ENCODE measurements around the gene SLC25A21.
"Not testable (repeated sequence)": the region's sequence is repeated elsewhere in the genome, so short reads cannot be mapped to it uniquely, and the experiment has no call there.

The SLC25A21 gene

GRCh38 chr14:36823651-36824050, 348.8 kb downstream of the SLC25A21 start:
- DNase-seq (ENCODE audit: low read depth in 3 of 3), result no peak

GRCh38 chr14:36822685-36823084, 349.7 kb downstream of the SLC25A21 start:
- DNase-seq (ENCODE audit: low read depth in 3 of 3), result no peak

DNA sequence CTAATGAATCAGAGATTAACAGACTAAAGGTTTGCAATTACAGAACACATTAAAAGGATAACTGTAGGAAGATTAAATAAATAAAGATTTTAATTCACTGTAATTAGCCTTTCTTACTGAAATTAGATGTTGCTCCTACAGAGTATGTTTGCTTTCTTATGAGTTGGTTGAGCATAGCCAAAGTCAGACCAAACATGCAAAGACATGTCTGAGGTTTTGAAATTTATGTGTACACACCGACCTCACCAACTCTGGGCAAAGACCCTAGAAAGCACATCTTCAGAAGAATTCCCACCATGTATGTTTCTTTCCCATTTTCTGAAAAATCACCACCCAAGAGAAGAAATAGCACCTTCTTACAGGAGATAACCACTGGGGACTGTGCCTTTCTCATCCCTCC, 351.5 kb downstream of the SLC25A21 start:
- no peak for DNase-seq (ENCODE audit: low read depth in 3 of 3)

GRCh38 chr14:36820111-36820709, 352.2 kb downstream of the SLC25A21 start:
- DNase-seq (ENCODE audit: low read depth in 3 of 3), result no peak

GRCh38 chr14:36818794-36819384, 353.5 kb downstream of the SLC25A21 start:
- no peak for DNase-seq (ENCODE audit: low read depth in 3 of 3)

GRCh38 chr14:36818246-36818645, 354.2 kb downstream of the SLC25A21 start:
- DNase-seq (ENCODE audit: low read depth in 3 of 3), result no peak

DNA sequence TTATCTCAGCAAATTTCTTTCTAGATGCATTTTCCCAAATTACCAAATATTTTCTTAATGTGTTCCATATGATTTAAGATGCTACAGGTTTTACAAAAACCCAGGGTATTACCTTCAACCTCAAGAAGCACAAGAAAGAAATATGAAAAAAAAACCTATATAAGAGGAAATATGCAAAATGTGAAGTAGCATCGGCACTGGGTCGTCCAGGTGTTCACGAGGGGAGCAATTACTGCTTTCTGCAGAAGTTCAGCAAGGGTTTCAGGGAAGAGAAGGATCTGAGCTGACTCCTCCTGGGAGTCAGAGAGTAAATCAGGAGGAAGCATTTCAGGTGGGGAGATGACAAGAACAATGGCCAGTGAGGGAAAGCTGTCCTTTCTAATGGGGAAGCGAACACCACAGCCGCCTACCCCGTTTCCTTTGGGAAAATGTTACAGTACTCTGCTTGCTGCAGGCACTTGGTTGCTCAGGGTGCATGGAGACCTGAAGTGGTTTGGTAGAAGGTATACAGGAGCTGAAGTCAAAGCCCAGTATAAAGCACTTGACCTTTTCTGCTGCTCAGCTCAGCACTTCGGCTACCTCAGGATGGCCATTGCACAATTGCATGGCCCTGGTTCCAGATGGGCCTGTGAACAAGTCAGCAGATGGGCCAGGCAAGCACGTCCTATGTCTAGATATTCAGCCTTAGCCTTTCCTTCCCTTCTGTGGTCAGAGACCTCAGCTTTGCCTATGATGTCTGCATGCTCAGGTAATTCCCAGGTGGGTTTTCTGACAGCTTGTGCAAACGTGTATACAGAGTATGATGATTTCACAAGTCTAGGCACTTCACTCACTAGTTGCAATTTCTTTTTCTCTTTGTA, 355.1 kb downstream of the SLC25A21 start:
- DNase-seq (ENCODE audit: low read depth in 3 of 3), result no peak

GRCh38 chr14:36816481-36816880, 355.9 kb downstream of the SLC25A21 start:
- no peak for DNase-seq (ENCODE audit: low read depth in 3 of 3)

GRCh38 chr14:36814783-36815182, 357.6 kb downstream of the SLC25A21 start:
- DNase-seq (ENCODE audit: low read depth in 3 of 3), result not testable (repeated sequence)

DNA sequence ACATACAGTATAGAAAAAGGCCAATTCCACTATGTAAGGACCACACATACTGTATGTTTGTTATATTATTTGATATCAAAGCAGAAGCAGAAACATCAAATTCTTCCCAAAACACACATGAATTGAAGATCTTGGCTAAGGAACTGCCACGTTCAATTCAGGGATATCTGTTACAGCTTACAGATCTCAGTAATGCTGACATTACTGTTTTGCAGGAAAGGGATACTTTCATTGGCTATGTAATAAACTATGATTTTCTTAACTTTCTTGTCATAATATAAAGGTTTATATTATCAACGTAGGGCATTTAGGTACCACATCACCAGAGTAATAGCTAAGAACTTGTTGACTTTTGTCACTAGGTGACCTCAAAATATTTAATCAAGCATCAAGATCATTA, 362.2 kb downstream of the SLC25A21 start:
- no peak for DNase-seq (ENCODE audit: low read depth in 3 of 3)

GRCh38 chr14:36807727-36808126, 364.7 kb downstream of the SLC25A21 start:
- DNase-seq (ENCODE audit: low read depth in 3 of 3), result no peak

DNA sequence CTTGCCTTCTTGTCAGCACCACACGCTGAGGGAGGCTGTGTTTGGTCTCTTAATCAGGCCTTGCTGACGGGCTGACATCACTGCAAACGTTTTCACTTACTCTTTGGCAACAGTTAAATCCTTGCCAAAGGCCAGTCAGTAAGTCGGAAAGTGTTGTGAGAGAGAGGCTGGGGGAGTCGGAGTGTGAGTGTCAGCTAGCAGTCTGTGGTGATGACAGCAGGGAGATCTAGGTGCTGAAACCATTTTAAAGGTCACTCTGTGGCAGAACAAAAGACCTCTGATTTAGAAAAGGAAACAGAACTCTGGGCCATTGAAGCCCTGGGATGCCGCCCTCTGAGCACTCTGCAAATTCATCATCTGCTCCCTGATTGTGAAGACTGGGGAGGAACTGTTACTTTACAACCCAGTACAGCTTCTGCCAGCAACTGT, 367.3 kb downstream of the SLC25A21 start:
- no peak for DNase-seq (ENCODE audit: low read depth in 3 of 3)

DNA sequence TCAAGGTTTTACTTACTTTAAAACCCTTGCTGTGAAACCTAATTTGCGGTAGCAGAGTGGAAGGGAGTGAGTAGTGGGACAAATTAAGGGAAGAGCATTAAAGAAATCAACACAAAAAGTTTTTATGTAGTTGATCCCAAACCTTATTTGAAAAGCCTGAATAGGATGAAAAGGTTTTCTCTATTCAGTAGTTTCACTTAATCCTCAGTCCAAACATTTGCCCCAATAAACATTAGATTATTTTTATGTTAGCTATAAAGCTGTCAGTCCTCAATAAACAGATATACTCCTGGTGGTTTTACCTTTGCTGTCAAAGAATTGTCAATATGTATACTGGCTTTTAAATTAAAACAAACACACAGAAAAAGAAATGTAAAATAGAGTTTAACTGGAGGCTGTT, 374.8 kb downstream of the SLC25A21 start:
- no peak for DNase-seq (ENCODE audit: low read depth in 3 of 3)

DNA sequence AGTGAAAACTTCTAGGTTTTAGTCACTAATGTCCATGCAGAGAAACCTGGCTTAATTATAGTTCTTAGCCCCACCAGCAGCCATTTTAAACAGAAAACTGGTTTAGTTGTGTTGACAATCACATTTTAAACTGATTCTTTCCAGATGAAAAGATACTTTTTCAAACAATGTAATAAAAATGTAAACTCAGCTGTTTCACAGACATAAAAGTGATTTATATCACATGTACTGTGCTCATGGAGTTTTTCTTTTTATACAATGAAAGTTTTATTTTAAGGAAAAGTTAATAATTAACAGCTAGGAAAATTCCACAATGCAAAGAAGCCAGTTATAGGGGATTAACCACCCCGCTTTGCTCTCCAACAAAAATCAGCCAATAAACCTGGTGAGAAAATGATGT, 381.0 kb downstream of the SLC25A21 start:
- no peak for DNase-seq (ENCODE audit: low read depth in 3 of 3)

DNA sequence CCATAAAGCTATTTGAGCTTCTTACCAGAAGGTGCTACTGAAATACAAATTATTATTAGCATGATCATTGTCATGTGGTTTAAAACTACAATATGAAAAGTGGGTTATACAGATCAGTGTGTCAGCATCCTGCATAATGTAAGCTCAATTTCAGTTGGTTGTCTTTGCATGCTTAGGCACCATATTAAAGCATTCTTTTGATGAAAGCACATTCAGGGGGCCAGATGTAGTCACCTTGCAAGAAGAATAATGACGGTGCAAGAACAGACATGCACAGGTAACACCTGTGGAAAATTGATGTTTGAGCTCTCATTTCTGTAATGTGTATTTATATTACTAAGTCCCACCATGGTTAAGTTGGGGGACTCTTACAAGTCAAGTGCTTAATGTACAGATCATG, 386.9 kb downstream of the SLC25A21 start:
- no peak for DNase-seq (ENCODE audit: low read depth in 3 of 3)

DNA sequence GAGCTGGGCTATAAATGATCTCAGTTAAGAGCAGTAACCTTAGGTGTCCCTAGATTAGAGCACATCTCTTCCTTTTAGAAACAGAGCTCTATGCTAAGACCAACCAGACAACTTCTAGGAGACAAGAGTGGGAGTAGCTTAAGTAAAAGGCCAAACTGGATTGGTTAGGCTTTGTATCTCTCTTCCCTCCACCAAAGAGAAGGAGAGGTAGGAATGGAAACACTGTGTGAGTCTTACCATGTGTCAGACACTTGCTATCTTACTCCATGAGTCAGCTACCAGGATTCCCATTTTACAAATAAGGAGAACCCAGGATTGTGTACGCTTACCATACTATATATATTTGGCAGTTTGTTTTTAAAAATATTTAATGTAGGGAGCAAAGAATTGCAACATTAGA, 387.9 kb downstream of the SLC25A21 start:
- no peak for DNase-seq (ENCODE audit: low read depth in 3 of 3)

DNA sequence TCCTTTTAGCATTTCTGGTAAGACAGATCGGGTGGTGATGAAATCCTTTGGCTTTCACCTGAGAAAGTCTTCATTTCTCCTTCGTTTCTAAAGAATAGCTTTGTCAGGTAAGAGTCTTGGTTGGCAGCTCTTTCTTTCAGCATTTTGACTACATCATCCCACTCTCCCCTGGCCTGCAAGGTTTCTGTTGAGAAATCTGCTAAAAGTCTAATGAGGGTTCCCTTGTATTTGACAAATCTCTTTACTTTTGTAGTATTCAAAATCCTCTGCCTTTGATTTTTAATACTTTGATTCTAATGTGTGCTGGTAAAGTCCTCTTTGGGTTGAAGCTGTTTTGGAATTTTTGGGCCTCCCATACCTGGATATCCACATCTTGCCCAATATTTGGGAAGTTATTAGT, 390.5 kb downstream of the SLC25A21 start:
- no peak for DNase-seq (ENCODE audit: low read depth in 3 of 3)

DNA sequence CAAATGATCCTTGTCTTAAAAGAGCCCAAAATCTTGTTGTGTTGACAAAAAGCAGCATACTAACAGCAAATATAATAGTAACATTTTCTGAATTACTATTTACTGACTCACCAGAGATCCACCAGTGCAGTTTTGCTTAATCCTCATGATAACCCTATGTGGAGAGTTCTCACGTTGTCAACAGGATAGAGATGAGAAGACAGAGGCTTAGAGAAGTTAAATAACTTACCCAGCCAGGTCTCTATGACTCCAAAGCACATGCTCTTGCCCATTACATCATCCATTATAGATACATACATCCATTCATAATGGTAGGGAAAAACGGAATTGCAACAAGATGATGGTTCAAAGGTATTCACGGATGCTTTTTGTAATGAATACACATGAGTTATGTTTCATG, 398.8 kb downstream of the SLC25A21 start:
- DNase-seq (ENCODE audit: low read depth in 3 of 3), result no peak

GRCh38 chr14:36773136-36773540, 399.3 kb downstream of the SLC25A21 start:
- DNase-seq (ENCODE audit: low read depth in 3 of 3), result no peak

GRCh38 chr14:36771028-36771640, 401.3 kb downstream of the SLC25A21 start:
- DNase-seq (ENCODE audit: low read depth in 3 of 3), result no peak

GRCh38 chr14:36768638-36769337, 403.6 kb downstream of the SLC25A21 start:
- no peak for DNase-seq (ENCODE audit: low read depth in 3 of 3)

All from stimulated activated CD4-positive, alpha-beta T cell treated with anti-CD3 and anti-CD28 coated beads, TNF-alpha, amount 100 ng/mL, for 4 hours (primary cell).